NCI-H748 treated with DMSO at 0.1 percent for 48 hours (cell line): ENCODE results near the gene ROBO1.
A peak's percentile ranks its signal among the peaks of the same experiment; 100 is the strongest.

Source experiments
- DNase-seq: peaks from one replicate; lab custom pipeline; 2025; lab: John Stamatoyannopoulos, UW

The ROBO1 gene

GRCh38 chr3:78976200-78976599 is 791.6 kb downstream of the ROBO1 start:
- DNase-seq, result no peak

DNA sequence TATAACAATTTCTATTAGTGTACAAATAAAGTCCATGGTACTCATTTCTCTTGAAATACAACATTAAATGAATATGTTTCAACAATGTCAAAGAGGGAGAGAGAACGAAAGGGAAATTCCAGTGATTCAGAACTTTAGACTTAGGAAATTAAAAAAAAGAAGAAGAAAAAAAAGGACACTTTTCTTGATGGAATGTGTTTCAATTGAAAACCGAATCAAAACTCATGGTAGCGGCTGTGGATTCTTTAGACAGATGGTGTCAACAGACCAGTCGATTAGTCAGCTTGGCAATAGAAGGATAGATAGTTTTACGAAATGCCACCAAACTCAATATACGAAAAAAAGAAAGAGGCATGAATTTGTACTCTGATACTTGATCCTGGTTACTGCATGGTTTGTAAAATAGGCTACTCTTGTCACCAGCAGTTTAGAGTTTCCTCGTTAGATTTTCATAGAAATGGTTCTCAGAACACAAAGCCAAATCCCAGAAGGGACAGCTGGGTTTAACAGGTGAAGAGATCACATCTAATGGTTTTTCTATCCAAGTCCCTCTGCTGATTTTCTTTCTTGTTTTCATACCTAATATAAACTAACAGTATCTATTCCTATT is 793.5 kb downstream of the ROBO1 start:
- DNase-seq, result no peak

DNA sequence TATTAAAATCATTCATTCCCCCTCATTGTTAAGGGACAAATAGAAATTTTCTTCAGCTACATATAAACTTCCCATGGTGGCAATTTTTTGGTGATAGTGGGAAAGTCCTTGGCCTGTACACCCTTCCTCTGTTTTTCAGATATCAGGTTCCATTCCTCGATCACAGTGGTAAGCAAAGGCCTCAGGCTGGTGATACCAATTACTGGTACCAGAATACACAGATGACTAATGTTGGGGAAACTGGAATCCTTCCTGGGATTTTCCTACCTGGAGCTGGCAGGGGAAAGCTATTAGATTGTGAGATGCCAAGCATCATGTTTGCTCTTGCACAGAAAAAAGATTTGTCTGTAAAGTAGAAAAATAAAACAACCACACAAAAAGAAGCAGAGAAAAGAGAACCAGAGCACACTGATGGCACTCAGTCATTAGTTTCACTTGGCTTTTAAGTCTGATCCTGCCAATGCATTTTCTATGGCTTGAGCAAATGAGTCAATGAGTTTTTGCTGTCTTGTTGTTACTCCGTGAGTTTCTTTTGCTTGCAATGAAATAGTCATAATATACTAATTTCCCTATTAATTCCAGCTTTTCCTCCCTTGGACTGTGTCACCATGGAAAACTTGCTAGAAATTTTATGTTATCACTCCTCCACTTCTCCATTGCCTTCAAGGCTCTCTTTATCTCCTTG is 795.0 kb downstream of the ROBO1 start:
- DNase-seq, result no peak

DNA sequence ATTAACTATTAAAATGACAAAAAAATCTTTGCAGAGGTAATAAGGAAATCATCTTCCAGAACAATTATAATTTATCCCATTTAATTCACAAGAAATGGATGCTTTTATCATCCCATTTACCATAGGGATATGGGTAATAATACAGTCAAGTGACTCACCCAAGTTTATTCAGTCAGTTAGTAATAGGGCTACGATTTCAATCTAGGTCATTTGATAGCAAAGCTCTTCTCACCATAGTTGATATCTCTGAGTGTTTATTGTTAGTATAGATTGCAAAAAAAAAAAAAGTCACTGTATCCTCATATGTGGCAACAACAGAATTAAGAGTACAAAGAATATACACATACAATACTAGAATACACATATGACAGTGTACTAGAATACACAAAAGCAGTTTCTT is 797.1 kb downstream of the ROBO1 start:
- DNase-seq, result no peak

DNA sequence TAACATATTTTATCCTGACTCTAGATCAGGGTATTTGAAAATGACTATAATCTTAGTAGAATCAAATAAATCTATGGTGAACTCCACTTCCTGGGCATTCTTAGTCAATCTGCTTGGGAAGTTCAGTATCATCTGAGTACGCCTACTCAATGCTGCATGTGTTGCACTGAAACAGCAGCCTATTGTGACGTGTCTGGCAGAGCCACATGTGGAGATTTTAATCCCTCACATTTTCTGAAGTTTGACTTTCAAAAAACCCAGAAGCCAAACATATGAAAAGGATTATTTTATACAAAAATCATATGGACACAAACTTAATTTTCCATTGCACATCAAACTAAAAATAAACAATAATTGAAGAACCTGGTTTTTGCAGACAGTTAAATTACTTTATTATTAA is 798.3 kb downstream of the ROBO1 start:
- DNase-seq, result no peak

DNA sequence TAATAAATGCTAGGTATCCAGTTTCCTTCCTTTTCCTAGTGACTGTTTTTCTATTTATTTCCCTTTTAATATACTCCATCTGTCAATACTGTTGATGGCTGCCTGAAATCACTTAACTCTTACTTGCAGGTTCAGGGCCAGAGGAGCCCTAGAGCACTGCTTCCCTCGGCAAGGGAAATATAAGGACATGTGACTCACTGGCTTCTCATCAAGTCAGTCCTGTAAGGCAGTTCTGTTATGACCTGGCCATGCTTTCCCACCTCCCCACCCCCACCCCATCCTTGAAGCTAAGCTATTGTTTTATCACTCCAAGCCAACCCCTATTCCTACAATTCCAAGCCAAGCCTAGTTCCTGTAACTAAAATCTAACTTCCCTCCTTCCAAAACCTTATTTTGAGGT is 800.7 kb downstream of the ROBO1 start:
- DNase-seq, result no peak

DNA sequence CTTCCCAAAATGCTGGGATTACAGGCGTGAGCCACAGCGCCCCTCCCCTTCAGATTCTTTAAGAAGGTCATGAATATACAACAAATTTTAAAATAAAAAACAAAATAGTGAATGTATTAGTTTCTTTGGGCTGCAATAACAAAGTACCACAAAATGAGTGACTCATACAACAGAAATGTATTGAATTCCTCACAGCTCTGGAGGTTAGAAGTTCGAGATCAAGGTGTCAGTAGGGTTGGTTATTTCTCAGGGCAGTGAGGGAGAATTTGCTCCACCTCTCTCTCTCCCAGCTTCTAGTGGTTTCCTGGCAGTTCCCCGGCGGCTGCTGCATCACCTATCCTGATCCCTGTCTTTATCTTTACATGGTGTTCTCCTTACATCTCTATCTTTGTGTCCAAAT is 804.0 kb downstream of the ROBO1 start:
- DNase-seq, result no peak

GRCh38 chr3:78957456-78957855 is 810.3 kb downstream of the ROBO1 start:
- no peak for DNase-seq

GRCh38 chr3:78951342-78951945 is 816.4 kb downstream of the ROBO1 start:
- DNase-seq, result no peak

DNA sequence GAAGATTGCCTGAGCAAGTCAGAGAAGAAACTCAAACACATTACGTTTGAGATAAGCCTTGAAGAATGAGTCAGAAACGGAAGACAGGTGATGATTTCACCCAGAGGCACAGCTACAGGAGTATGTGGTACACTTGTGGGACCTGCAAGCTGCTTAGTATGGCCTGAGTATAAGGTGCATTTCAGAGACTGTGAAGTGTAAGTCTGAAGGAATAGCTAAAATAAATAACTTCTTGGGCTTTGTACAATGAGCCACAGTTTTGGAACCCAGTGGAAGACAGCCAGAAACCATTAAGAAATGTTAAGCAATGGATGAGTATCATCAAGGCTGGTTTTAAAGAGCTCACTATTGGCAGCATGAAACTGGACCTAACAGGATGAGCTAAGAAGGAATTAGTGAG is 826.2 kb downstream of the ROBO1 start:
- DNase-seq, result no peak

- no peak for DNase-seq
Measured at GRCh38 chr3:78940626-78941025, 827.2 kb downstream of the ROBO1 start.

- no peak for DNase-seq
Measured at GRCh38 chr3:78940128-78940527, 827.7 kb downstream of the ROBO1 start.

GRCh38 chr3:78937475-78937874 is 830.3 kb downstream of the ROBO1 start:
- peak; percentile 41 for DNase-seq

DNA sequence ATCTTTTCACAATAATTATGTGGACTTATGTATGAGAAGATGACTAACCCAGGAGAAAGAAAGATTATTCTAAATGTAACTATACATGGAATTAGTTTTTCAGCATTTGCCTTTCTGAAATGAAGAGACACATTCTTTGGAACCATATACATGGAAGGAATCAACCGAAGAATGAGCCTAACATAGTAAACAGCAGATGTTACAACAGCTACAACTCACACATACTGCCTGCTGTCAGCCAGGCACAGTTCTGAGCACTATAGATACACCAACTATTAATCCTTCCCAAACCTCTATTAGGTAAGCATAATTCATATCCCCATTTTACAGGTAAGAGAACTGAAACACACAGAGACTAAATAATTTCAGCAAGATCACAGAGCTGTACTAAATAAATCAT is 840.0 kb downstream of the ROBO1 start:
- DNase-seq, result no peak

DNA sequence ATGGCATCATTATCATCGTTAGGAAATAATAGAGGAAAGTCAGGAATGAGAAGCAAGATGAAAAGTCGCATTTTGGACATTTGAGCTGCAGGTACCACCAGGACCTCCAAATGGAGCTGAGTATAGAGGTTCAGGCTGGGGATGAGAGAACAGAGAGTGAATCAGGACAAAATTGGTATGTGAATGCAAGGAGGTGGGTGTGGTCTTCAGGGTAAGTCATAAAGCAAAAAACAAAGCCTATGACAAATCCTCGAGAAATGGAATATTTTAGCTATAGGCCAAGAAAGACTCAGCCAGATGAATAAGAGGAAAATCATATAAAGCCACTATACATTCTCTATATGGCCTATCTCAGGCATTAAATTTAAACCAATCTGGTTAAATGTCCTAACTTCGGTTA is 841.3 kb downstream of the ROBO1 start:
- no peak for DNase-seq

DNA sequence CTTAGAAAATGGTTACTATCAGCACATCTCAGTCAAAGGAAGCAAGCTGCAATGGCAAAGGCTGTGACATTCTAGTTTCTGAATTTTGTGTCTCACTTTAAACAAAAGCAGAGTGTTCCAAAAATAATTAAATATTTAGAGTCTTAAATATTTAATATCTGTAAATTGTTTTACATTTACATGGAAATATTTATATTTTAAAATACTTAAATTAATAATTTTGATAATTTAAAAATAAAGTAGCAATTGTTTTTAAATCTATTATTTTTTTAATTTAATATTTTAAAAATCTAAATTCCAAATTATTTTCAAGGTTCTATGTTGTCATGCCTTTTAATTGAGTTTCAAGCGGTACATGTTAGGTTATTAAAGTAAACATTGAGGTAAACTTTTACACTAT is 843.1 kb downstream of the ROBO1 start:
- no peak for DNase-seq

DNA sequence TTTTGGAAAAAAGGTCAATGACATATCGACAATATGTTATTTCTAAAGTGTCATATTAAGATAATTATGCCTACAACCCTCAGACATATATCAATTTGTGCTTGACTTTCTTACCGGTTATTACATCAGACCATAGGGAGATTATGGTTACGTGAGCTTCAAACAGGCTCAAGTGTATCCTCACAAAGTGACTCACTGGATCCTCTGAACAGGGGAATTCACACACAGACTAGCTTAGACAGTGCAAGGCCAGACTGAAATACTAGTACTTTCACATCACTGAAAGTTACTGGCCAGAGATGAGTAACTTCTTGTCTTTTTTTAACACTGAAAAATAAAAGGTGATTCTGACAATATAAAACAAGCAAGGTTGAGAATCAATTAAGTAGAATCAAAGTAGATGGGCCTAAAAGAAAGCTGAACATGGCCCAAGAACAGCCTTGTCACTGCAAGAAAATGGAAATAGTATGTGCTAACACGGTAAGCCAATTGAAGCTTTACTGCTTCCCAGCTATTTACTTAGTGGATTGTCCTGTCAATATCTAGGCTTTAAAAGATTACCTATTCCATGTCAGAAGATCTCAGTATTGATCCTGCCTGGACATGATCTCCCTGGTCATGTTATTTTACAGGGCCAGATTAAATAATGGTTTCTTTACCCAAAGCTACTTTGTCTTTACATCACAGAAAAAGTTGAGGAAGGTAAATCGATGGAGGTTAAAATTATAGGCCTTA is 848.6 kb downstream of the ROBO1 start:
- no peak for DNase-seq

GRCh38 chr3:78918361-78919020 is 849.3 kb downstream of the ROBO1 start:
- no peak for DNase-seq

DNA sequence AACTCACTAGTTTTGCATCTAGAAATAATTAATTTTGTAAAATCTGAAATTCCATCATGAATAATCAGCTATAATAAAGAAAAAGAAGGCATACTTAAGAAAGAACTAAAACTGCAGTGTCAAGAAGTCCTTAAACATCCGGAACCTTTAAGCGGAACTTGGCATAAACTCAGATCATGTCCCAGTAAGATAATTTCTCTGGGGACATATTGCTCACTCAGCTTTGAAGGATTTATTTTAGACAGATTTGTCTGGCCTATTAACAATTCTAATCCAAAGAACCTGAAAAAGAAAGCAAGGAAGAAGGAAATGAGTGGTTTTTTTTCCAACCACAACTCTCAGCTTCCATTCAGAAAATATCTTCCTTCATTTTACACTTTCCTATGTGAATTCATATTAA is 850.3 kb downstream of the ROBO1 start:
- DNase-seq, result no peak

GRCh38 chr3:78913711-78914110 is 854.1 kb downstream of the ROBO1 start:
- no peak for DNase-seq

DNA sequence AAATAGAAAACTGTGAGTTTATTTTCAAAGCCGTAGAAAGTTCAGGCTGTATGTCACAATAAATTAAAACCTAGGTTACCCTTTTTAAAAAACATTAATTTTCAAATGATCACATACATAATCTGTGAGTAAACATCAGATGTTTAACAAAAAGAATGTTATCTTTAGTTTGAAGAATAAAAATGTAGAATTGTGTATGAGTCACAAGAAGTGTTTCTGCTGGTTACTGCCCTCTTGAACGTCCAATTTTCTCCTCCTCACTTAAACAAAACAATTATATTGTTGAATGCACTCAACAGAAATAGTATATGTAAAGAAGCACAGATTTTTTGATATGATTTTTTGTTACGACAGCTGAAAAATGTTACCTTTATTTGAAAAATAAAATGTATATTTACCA is 855.1 kb downstream of the ROBO1 start:
- no peak for DNase-seq

DNA sequence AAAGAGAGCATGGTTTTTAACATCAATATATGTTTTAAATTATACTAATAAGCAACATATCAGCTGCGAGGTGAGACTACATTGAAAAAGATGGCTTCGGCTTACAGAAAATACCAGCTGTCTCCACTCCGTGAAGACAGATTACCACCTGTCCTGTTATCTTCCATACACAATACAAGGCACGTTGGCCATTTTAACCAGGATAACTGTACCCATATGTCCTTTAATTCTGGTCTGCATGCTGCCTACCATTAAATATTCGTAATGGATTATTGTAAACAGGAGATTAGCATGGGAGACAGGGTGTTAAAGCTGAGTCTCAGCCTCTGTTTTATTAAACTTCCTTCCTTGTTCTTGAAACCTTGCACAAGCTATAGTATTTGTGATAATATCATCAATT is 855.5 kb downstream of the ROBO1 start:
- DNase-seq, result no peak

DNA sequence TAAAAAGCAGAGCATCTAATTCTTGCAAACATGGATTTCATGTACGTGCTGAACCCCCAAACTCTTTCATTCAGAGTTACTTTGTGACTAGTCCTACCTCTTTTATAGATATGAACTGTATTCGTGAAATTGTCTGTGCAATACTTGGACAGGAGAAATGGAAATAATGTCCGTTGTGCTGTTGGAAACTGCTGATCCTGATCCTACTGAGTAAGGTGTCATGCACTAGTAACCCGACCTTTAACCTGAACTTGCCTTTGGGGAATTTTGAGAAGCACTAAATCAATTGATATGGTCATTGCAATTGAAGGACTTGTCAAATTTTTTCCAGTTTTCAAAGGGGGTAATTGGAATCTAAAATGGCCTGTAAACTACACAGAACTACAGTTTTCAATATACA is 856.4 kb downstream of the ROBO1 start:
- DNase-seq, result no peak
